ENCODE measurements around the gene CCDC188.

Gene CCDC188

GRCh38 chr22:20116376-20116950 lies 34.4 kb downstream of the CCDC188 start:
- no peak for DNase-seq

GRCh38 chr22:20115691-20116375 lies 35.0 kb downstream of the CCDC188 start, which contains the start of gene RANBP1:
Gene RANBP1 (plus strand): TSS chr22:20116104. CDS start chr22:20116185, 81 bp downstream.
- DNase-seq, result no peak

GRCh38 chr22:20114506-20115475 lies 36.1 kb downstream of the CCDC188 start:
- no peak for DNase-seq

- no peak for DNase-seq
Measured at GRCh38 chr22:20113551-20114310, 37.1 kb downstream of the CCDC188 start.

GRCh38 chr22:20112623-20113511 lies 38.0 kb downstream of the CCDC188 start:
- no peak for DNase-seq

GRCh38 chr22:20111689-20112622 lies 38.9 kb downstream of the CCDC188 start:
- DNase-seq, result no peak

GRCh38 chr22:20111045-20111688 lies 39.7 kb downstream of the CCDC188 start:
- peak; percentile 5 for DNase-seq

- no peak for DNase-seq
Measured at GRCh38 chr22:20110359-20110985, 40.4 kb downstream of the CCDC188 start.

GRCh38 chr22:20109411-20110358 lies 41.2 kb downstream of the CCDC188 start:
- DNase-seq, result no peak

- DNase-seq, result no peak
Measured at GRCh38 chr22:20108757-20109230, 42.1 kb downstream of the CCDC188 start.

GRCh38 chr22:20107951-20108756 lies 42.7 kb downstream of the CCDC188 start:
- DNase-seq, result no peak

GRCh38 chr22:20107471-20107901 lies 43.4 kb downstream of the CCDC188 start:
- DNase-seq, result no peak

GRCh38 chr22:20106849-20107237 lies 44.0 kb downstream of the CCDC188 start:
- no peak for DNase-seq

- DNase-seq, result no peak
Measured at GRCh38 chr22:20106205-20106848, 44.5 kb downstream of the CCDC188 start.

- no peak for DNase-seq
Measured at GRCh38 chr22:20105456-20106204, 45.2 kb downstream of the CCDC188 start.

Measured in NCI-H1105 (cell line).